ENCODE data around the gene PTPRN2. TPM values are rescaled to one million over a fixed set of nuclear protein-coding genes. Genes with fewer than 3 reads are reported as not detected.

PTPRN2 gene
- total RNA-seq, 1 experiment from 2014 or later, result not detected

DNA sequence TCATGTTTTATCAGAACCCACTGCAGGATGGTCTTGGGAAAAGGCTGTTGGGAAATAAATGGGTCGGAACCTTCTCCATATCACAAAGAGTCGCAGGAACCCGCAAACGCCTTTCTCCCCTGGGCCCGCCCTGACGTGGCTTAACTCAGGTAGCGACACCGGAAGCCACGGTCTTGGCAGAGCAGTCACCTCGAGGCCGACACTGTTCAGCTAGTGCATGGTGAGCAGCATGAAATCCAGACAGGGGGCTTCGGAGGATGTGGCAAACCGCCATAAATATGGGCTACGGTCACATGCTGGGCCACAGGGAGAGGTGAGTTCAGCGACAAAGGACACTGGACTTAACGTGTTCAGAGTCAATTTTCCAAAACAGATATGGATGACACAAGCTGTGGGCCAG is 421.9 kb downstream of the PTPRN2 start:
- Histone ChIP-seq H3K4me2 (no peak overlapping the region), H3K4me3 (no peak overlapping the region), H3K36me3 (ENCODE audit: low read depth) (no peaks in the 10 kb centered on the region), H4K20me1 (ENCODE audit: insufficient read depth) (no peaks in the 10 kb centered on the region), H3K27ac (no peak overlapping the region), H3K9me2 (ENCODE audit: insufficient read depth) (no peaks in the 10 kb centered on the region), H2AFZ (no peak overlapping the region), H3K4me1 (replicated peaks; ENCODE audit: insufficient read depth) (no peaks in the 10 kb centered on the region), H3K9me3 (ENCODE audit: insufficient read depth, low read depth) (no peaks in the 10 kb centered on the region), H3K79me2 (ENCODE audit: low read depth) (no peaks in the 10 kb centered on the region), H3F3A (ENCODE audit: insufficient read depth, low read depth) (no peaks in the 10 kb centered on the region), H3K27me3 (ENCODE audit: insufficient read depth, low read depth) (peaks cover 89% of the 10 kb centered on the region)
- DNase-seq, result no peak
- no TSS peak for BruUV-seq (replicated peaks)
- TF ChIP-seq EZH2 (IDR thresholded peaks at IDR 0.05; ENCODE audit: low read depth), result peak; percentile 97
- TF ChIP-seq, protein P1, sequence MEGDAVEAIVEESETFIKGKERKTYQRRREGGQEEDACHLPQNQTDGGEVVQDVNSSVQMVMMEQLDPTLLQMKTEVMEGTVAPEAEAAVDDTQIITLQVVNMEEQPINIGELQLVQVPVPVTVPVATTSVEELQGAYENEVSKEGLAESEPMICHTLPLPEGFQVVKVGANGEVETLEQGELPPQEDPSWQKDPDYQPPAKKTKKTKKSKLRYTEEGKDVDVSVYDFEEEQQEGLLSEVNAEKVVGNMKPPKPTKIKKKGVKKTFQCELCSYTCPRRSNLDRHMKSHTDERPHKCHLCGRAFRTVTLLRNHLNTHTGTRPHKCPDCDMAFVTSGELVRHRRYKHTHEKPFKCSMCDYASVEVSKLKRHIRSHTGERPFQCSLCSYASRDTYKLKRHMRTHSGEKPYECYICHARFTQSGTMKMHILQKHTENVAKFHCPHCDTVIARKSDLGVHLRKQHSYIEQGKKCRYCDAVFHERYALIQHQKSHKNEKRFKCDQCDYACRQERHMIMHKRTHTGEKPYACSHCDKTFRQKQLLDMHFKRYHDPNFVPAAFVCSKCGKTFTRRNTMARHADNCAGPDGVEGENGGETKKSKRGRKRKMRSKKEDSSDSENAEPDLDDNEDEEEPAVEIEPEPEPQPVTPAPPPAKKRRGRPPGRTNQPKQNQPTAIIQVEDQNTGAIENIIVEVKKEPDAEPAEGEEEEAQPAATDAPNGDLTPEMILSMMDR (conservative IDR thresholded peaks at IDR 0.05), result no peak
- POLR2A ChIA-PET (ENCODE audit: unreplicated experiment), result no interaction called here
- intact Hi-C loops (cut with micrococcal nuclease; ENCODE audit: unreplicated experiment), result no loop called here
- CTCF ChIA-PET, result no interaction called here

DNA sequence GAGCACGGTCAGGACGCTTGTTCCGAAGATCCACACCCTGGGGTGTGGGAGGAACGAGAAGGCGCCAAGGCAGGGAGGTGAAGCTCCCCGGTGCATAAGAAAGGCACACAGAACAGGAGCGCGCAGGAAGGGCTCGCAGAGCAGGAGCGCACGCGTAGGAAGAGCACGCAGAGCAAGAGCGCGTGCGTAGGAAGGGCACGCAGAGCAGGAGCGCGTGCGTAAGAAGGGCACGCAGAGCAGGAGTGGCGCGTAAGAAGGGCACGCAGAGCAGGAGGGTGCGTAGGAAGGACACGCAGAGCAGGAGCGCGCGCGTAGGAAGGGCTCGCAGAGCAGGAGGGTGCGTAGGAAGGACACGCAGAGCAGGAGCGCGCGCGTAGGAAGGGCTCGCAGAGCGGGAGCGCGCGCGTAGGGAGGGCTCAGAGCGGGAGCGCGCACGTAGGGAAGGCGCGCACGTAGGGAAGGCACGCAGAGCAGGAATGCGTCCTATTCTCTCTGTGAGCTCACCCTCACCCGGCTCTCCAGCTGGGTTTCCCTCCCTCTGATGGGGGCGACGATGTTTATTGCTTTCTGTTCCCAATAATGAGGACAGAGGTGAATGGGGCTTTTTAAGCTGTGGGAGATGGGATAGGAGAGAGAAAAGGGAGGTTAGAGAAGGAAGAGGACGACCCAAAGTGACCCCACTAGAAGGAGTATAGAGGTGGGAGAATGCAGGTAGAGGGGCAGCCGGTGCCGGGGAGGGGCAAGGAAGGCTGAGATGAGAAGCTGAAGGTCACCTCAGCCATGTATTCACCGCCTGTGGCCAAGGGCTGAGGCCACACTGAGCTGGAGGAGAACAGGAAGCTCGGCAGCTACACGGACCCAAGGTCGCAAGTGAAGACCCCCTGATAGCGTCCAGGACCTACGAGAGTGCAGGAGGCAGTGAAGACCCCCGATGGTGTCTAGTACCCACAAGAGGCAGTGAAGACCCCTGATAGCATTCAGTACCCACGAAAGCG is 423.2 kb downstream of the PTPRN2 start:
- DNase-seq, result no peak
- Histone ChIP-seq H3K9me2 (ENCODE audit: insufficient read depth) (no peaks in the 10 kb centered on the region), H3K79me2 (ENCODE audit: low read depth) (no peaks in the 10 kb centered on the region), H3K4me1 (replicated peaks; ENCODE audit: insufficient read depth) (no peaks in the 10 kb centered on the region), H3K36me3 (ENCODE audit: low read depth) (no peaks in the 10 kb centered on the region), H4K20me1 (ENCODE audit: insufficient read depth) (no peaks in the 10 kb centered on the region), H3K4me3 (no peak overlapping the region), H3K27ac (no peak overlapping the region), H3K4me2 (no peak overlapping the region), H2AFZ (no peak overlapping the region), H3K27me3 (ENCODE audit: insufficient read depth, low read depth) (peaks cover 99% of the 10 kb centered on the region), H3K9me3 (ENCODE audit: insufficient read depth, low read depth) (no peaks in the 10 kb centered on the region), H3F3A (ENCODE audit: insufficient read depth, low read depth) (no peaks in the 10 kb centered on the region)
- CTCF ChIA-PET, result no interaction called here
- intact Hi-C loops (cut with micrococcal nuclease; ENCODE audit: unreplicated experiment), result no loop called here
- POLR2A ChIA-PET (ENCODE audit: unreplicated experiment), result no interaction called here
- TF ChIP-seq EZH2 (IDR thresholded peaks at IDR 0.05; ENCODE audit: low read depth), result no peak
- TF ChIP-seq, protein P1 (conservative IDR thresholded peaks at IDR 0.05), result no peak
- no TSS peak for BruUV-seq (replicated peaks)

DNA sequence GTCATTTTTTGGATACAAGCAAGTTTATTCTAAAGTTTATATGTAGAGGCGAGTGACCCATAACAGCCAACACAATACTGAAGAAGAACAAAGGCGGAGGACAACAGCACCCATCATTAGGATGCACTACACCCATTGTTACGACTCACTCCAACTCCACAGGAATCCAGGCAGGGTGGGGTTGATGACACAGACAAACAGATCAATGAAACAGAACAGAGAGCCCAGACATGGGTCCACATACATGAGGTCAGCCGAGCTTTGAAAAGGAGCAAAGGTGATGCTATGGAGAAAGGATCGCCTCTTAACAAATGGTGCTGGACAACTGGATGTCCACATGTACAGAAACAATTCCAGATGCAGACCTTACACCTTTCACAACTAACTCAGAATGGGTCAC is 426.4 kb downstream of the PTPRN2 start:
- no TSS peak for BruUV-seq (replicated peaks)
- intact Hi-C loops (cut with micrococcal nuclease; ENCODE audit: unreplicated experiment), result no loop called here
- CTCF ChIA-PET, result no interaction called here

More for the DNA sequence above, 426.4 kb downstream of the PTPRN2 start:
- Histone ChIP-seq H2AFZ (no peak overlapping the region), H3K36me3 (ENCODE audit: low read depth) (no peaks in the 10 kb centered on the region), H3K79me2 (ENCODE audit: low read depth) (no peaks in the 10 kb centered on the region), H3K27me3 (ENCODE audit: insufficient read depth, low read depth) (peaks cover 97% of the 10 kb centered on the region), H3K4me2 (no peak overlapping the region), H3F3A (ENCODE audit: insufficient read depth, low read depth) (no peaks in the 10 kb centered on the region), H3K9me2 (ENCODE audit: insufficient read depth) (no peaks in the 10 kb centered on the region), H3K4me1 (replicated peaks; ENCODE audit: insufficient read depth) (no peaks in the 10 kb centered on the region), H4K20me1 (ENCODE audit: insufficient read depth) (no peaks in the 10 kb centered on the region), H3K4me3 (no peak overlapping the region), H3K9me3 (ENCODE audit: insufficient read depth, low read depth) (no peaks in the 10 kb centered on the region), H3K27ac (no peak overlapping the region)
- no peak for DNase-seq
- POLR2A ChIA-PET (ENCODE audit: unreplicated experiment), result no interaction called here
- no peak for TF ChIP-seq EZH2 (IDR thresholded peaks at IDR 0.05; ENCODE audit: low read depth)
- TF ChIP-seq, protein P1 (conservative IDR thresholded peaks at IDR 0.05), result no peak

Data from PC-9 (cell line).